ENCODE measurements around the gene RNF212.
"Not testable (repeated sequence)": the region's sequence is repeated elsewhere in the genome, so short reads cannot be mapped to it uniquely, and the experiment has no call there.

RNF212 gene

GRCh38 chr4:1065732-1066131 is 47.6 kb downstream of the RNF212 start:
- no peak for DNase-seq

DNA sequence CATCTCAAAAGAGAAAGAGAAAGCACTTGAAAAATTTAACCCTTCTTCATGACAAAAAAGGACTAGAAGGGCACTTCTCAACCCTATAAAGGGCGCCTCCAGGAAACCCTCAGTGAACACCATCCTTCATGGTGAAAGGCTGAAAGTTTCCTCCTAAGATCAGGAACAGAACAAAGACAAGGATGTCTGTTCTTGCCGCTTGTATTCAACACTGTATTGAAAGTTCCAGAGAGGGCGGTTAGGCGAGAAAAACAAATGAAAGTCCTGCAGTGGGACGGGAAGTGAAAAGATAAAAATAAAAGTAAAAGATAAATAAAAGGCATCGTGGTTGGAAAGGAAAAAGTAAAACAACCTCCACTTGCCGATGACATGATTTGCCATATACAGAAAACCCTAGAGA is 50.9 kb downstream of the RNF212 start:
- DNase-seq: no peak

- no peak for DNase-seq
Measured at GRCh38 chr4:1061760-1062159, 51.6 kb downstream of the RNF212 start.

GRCh38 chr4:1061056-1061700 is 52.2 kb downstream of the RNF212 start:
- no peak for DNase-seq

- DNase-seq: no peak
Measured at GRCh38 chr4:1060621-1061020, 52.7 kb downstream of the RNF212 start.

DNA sequence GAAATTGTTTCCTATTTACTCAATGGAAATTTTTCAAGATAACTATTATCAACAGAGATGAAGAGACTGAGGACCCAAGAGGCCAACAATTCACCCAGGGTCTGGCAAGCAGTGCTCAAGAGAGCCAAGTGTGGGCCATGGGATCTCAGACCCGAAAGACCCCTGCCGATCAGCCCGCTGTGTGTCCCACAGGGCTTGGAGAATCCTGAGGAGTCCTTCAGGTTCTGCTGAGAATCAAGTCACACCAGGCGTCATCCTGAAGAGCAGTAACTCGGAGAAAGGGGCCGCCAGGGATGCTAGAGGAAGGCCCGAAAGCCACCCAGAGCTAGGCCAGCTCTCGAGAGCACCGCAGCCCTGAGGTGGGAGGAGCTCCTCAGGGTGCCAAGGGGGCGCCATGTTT is 53.2 kb downstream of the RNF212 start:
- DNase-seq: no peak

DNA sequence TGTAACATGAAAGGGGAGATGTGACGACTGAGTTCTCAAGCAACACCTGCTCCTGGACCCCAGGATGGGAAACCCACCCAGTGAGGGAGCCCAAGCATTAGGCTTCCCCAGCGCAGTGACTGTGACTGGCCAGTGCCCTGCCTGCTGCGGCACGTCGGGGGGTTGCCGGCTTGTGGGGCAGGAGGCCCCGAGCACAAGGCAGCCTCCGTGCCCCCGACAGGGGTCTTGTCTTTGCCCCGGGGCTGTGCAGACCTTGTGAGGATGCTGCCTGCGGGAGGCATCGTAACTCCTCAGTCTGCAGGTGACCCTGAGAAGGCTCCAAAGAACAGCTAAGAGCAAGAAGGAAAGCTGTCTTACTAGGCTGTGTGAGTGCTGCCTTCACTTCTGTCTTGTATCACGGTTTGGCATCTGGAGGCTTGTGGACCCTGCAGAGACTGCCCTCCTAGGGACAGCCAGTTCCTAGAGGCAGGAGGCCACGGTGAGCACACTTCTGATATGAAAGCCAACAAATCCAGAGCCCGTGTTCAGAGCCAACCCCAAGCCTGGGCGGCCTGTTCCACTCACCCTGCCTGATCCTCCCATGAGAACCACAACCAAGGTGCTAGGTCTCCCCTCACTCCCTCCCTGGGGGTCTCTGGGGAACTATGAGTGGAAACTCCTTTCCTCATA is 54.2 kb downstream of the RNF212 start:
- DNase-seq: no peak

DNA sequence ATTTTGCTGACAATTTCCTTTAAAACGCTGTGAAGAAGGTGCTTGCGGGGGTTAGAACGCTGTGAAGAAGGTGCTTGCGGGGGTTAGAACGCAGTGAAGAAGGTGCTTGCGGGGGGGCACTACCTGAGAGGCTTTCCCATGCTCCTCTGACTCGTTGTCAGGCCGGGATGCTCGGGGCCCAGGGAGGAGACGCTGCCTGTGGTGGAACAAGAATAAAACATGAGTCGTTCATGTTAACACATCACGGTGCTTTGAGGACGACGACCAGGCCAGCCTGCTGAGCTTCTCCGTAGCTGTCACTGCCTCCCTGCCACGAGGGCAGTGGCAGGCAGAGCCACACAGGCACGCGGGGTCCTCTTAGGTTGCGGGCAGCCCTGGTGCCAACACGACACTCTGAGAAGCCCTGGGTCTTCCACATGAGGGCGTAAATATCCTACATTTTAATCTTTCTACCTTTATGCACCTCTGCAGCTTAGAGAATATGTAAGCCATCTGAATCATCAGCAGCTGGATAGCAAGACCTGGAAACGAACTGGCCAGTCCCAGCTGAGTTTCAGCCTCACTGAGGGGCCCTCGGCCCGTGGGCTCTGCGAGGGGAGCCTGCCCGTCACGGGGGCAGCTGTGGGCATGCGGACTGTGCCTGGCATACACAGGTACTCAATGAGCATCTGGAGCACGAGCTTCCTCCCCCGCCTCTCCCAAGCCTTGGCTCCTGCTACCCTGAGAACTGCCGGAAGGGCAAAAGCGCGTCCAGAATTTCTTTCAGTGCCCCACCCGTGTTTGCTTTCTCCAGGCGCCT is 55.0 kb downstream of the RNF212 start:
- DNase-seq: no peak

DNA sequence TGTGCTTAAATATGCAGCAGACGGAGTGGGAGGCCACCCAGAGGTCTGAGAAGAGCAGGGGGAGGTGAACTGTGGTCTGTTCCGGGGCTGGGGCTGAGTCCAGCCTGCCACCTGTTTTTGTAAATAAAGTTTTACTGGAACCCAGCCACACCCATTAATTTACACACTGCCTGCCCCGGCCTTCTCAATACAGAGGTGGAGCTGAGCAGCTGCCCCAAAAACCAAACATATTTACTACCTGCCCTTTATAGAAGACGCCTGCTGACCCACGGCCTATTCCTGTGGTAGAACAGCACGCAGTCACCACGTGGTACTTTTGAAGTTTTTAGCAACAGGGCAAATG is 56.0 kb downstream of the RNF212 start:
- no peak for DNase-seq

DNA sequence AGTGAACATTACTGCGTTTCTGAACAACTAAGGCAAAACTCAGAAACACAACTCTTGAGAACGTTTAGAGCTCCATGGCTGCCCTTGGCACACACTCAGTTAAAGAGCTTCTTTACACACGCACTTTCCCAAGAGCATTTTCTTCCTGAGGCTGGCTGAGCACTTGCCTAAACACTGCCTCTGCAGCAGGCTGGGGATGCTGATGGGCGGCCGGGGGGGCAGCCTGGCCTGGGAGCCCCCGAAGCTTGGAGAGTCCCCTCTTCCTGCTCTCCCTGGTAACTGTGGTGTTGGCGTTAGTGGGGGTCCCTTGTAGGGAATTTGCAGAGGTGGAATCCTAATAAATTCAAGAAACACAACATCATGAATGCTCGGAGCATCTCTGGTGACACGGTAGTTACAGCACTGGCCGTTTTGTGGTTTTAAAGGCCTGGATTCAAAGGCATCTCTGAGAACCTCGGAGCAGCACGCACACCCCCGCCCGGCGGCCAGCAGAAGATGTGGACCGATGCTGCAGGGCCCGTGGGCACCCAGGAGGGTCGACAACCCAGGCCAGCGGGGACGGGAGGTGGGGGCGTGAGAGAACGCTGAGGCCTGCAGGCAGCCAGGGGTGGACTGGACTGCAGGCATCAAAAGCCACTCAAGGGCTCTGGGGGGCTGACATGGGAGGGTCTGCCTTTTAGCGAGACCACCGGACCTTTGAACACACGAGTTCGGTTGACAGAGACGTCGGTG is 56.5 kb downstream of the RNF212 start:
- no peak for DNase-seq

GRCh38 chr4:1055721-1056590 is 57.4 kb downstream of the RNF212 start:
- peak; percentile 34 to 55 (median 45) for DNase-seq

DNA sequence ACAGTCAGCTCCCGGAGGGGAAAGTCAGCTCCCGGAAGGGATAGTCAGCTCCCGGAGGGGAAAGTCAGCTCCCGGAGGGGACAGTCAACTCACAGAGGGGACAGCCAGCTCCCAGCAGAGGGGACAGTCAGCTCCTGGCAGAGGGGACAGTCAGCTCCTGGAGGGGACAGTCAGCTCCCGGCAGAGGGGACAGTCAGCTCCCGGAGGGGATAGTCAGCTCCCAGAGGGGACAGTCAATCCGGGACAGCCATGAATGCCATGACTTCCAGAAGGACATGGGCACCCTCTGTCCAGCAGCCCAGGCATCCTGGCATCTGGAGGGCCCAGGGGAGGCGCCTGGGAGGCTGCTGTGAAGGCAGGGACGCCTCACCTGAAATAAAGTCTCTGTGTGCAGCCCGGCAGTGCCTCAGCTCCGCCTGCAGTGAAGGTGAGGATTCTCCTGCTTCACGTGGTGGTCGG is 58.1 kb downstream of the RNF212 start:
- DNase-seq: not testable (repeated sequence)

GRCh38 chr4:1054696-1055242 is 58.6 kb downstream of the RNF212 start:
- not testable (repeated sequence) for DNase-seq

GRCh38 chr4:1053891-1054290 is 59.5 kb downstream of the RNF212 start:
- not testable (repeated sequence) for DNase-seq

- DNase-seq: no peak
Measured at GRCh38 chr4:1053080-1053661, 60.2 kb downstream of the RNF212 start.

- no peak for DNase-seq
Measured at GRCh38 chr4:1052231-1052671, 61.1 kb downstream of the RNF212 start.

GRCh38 chr4:1051472-1051871 is 61.9 kb downstream of the RNF212 start:
- DNase-seq: no peak

- DNase-seq: no peak
Measured at GRCh38 chr4:1050486-1051213, 62.7 kb downstream of the RNF212 start.

DNA sequence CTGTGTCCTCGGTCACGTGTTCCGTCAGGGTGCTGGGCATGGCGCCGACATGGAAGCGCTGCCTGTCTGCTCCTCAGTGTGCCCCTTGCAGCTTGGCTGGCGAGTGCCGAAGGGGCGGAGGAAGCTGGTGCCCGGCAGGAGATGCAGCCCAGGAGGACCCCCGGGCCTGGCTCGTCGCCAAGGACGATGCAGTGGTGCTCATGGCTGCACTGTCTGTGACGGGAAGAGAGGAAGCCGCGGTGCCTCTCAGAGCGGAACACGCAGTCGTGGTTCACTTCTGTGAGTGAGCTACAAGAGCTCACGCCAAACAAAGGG is 63.8 kb downstream of the RNF212 start:
- DNase-seq: no peak

GRCh38 chr4:1048773-1049590 is 64.4 kb downstream of the RNF212 start:
- peak; percentile 60 to 80 (median 79) for DNase-seq
